IMR-90 (cell line): ENCODE data around the gene USP35. TPM values are rescaled to one million over a fixed set of nuclear protein-coding genes. Genes with fewer than 3 reads are reported as not detected.

Experiments
- ATAC-seq: fragments of 200-7000 bp; cut with Tn5 transposase; 2 replicates; pipeline ENCODE4 v1.9.1; 2020; ENCODE audit warnings: low read depth, mild to moderate bottlenecking, moderate library complexity
- BruUV-seq: library from RNA; stranded (reverse); fragments of 400-500 nt; replicated peaks from 2 replicates; lab custom pipeline; 2021; lab: Mats Ljungman, UMichigan
- CTCF ChIA-PET: fragments of 300-600 bp; formaldehyde crosslinking; extraction: SDS; loops from one replicate; lab custom pipeline; 2021; ENCODE audit warnings: antibody characterized with exemption; lab: Yijun Ruan, JAX
- POLR2A ChIA-PET: fragments of 300-600 bp; sonication (Branson Sonifier 250); formaldehyde crosslinking; loops from one replicate; lab custom pipeline; 2022; ENCODE audit warnings: antibody characterized with exemption; ENCODE audit not compliant: unreplicated experiment; lab: Charles Lee
- DNase-seq: peaks from one replicate; pipeline ENCODE4 v3.0.0; 2013
- H2AFZ ChIP-seq: replicated peaks from 2 replicates; pipeline ENCODE3; 2013; ENCODE audit warnings: low read length, mild to moderate bottlenecking; ENCODE audit not compliant: poor library complexity
- H2AK5ac ChIP-seq: 2 replicates; pipeline ENCODE4 v1.6.1; 2013; ENCODE audit warnings: low read depth, low read length, inconsistent platforms
- H2AK9ac ChIP-seq: replicated peaks from 2 replicates; pipeline ENCODE3; 2013; ENCODE audit warnings: mild to moderate bottlenecking, low read depth, low read length, moderate library complexity; ENCODE audit not compliant: poor library complexity
- H2BK120ac ChIP-seq: 2 replicates; pipeline ENCODE4 v1.6.1; 2013; ENCODE audit warnings: low read depth, low read length, inconsistent platforms
- H2BK15ac ChIP-seq: 3 replicates; pipeline ENCODE4 v1.6.1; 2013; ENCODE audit warnings: low read depth, low read length, inconsistent platforms
- H2BK20ac ChIP-seq: 2 replicates; pipeline ENCODE4 v1.6.1; 2013; ENCODE audit warnings: low read depth, mild to moderate bottlenecking, inconsistent platforms, low read length, moderate library complexity
- H2BK5ac ChIP-seq: 2 replicates; pipeline ENCODE4 v1.6.1; 2013; ENCODE audit warnings: mild to moderate bottlenecking, low read depth, low read length, inconsistent platforms; ENCODE audit not compliant: poor library complexity, severe bottlenecking
- H3K14ac ChIP-seq: replicated peaks from 2 replicates; pipeline ENCODE4 v1.6.1; 2013; ENCODE audit warnings: low read depth, low read length, inconsistent platforms
- H3K18ac ChIP-seq: 2 replicates; pipeline ENCODE4 v1.6.1; 2013; ENCODE audit warnings: low read depth, low read length, control low read depth
- H3K23ac ChIP-seq: 2 replicates; pipeline ENCODE4 v1.6.1; 2013; ENCODE audit warnings: low read depth, low read length, inconsistent platforms
- H3K27ac ChIP-seq: 2 replicates; pipeline ENCODE4 v1.5.1; 2013; ENCODE audit warnings: mild to moderate bottlenecking, control low read depth, low read length; ENCODE audit not compliant: insufficient read depth
- H3K27me3 ChIP-seq: 2 replicates; pipeline ENCODE4 v1.6.1; 2013; ENCODE audit warnings: low read length; ENCODE audit not compliant: control insufficient read depth, insufficient read depth
- H3K36me3 ChIP-seq: 2 replicates; pipeline ENCODE4 v1.6.1; 2013; ENCODE audit warnings: low read length, mixed read lengths; ENCODE audit not compliant: control insufficient read depth, insufficient read depth
- H3K4ac ChIP-seq: 2 replicates; pipeline ENCODE4 v1.6.1; 2013; ENCODE audit warnings: low read depth, low read length, inconsistent platforms
- H3K4me1 ChIP-seq: 2 replicates; pipeline ENCODE4 v1.6.1; 2013; ENCODE audit warnings: low read length, mixed read lengths; ENCODE audit not compliant: control insufficient read depth, insufficient read depth
- H3K4me2 ChIP-seq: 2 replicates; pipeline ENCODE4 v1.6.1; 2013; ENCODE audit warnings: low read depth, mild to moderate bottlenecking, control low read depth, low read length, moderate library complexity
- H3K4me3 ChIP-seq: 2 replicates; pipeline ENCODE4 v1.5.1; 2013; ENCODE audit warnings: low read depth, mild to moderate bottlenecking, control low read depth, low read length, moderate library complexity; ENCODE audit not compliant: insufficient read depth
- H3K56ac ChIP-seq: 2 replicates; pipeline ENCODE4 v1.6.1; 2013; ENCODE audit warnings: low read length, inconsistent platforms; ENCODE audit not compliant: insufficient read depth; ENCODE audit errors: extremely low read depth
- H3K79me1 ChIP-seq, 2 experiments: 2 replicates each; pipeline ENCODE4 v1.6.1; 2013; ENCODE audit warnings: low read length in 2 of 2, inconsistent platforms in 1 of 2, low read depth in 1 of 2
- H3K9ac ChIP-seq: 2 replicates; pipeline ENCODE4 v1.6.1; 2013; ENCODE audit warnings: low read depth, low read length, control low read depth
- H3K9me1 ChIP-seq: 2 replicates; pipeline ENCODE4 v1.6.1; 2013; ENCODE audit warnings: low read length, inconsistent platforms; ENCODE audit not compliant: insufficient read depth
- H3K9me3 ChIP-seq: 2 replicates; pipeline ENCODE4 v1.6.1; 2013; ENCODE audit warnings: low read length; ENCODE audit not compliant: control insufficient read depth, insufficient read depth
- H4K20me1 ChIP-seq: 2 replicates; pipeline ENCODE4 v1.6.1; 2013; ENCODE audit warnings: low read length, inconsistent platforms; ENCODE audit not compliant: insufficient read depth
- H4K5ac ChIP-seq: 2 replicates; pipeline ENCODE4 v1.6.1; 2013; ENCODE audit warnings: mild to moderate bottlenecking, low read depth, low read length, control low read depth
- H4K8ac ChIP-seq, 2 experiments: 2 replicates each; pipeline ENCODE4 v1.6.1; 2013; ENCODE audit warnings: low read depth in 2 of 2, low read length in 2 of 2, control low read depth in 1 of 2, inconsistent platforms in 1 of 2
- H4K91ac ChIP-seq: 2 replicates; pipeline ENCODE4 v1.6.1; 2013; ENCODE audit warnings: low read depth, low read length, inconsistent platforms; ENCODE audit not compliant: insufficient read depth
- BHLHE40 ChIP-seq: fragments of 150-350 bp; IDR thresholded peaks from 2 replicates; pipeline ENCODE4 v1.6.1; 2016; ENCODE audit warnings: mild to moderate bottlenecking, low read depth, low read length
- CEBPB ChIP-seq: IDR thresholded peaks from 2 replicates; pipeline ENCODE4 v1.6.1; 2012; ENCODE audit warnings: low read depth, low read length, improper control_type of control experiment
- CHD1 ChIP-seq: IDR thresholded peaks from 2 replicates; pipeline ENCODE4 v1.6.1; 2012; ENCODE audit warnings: low read depth, low read length, improper control_type of control experiment
- CTCF ChIP-seq: conservative IDR thresholded peaks from 2 replicates; pipeline ENCODE4 v1.5.1; 2012; ENCODE audit warnings: mild to moderate bottlenecking, low read depth, low read length, improper control_type of control experiment
- ELK1 ChIP-seq: fragments of 150-350 bp; IDR thresholded peaks from 2 replicates; pipeline ENCODE4 v1.6.1; 2016; ENCODE audit warnings: low read depth, mild to moderate bottlenecking, low read length, moderate library complexity, borderline replicate concordance
- FOS ChIP-seq: fragments of 150-350 bp; IDR thresholded peaks from 2 replicates; pipeline ENCODE4 v1.6.1; 2016; ENCODE audit warnings: low read depth, low read length
- MAFK ChIP-seq: IDR thresholded peaks from 2 replicates; pipeline ENCODE4 v1.6.1; 2012; ENCODE audit warnings: low read depth, low read length, improper control_type of control experiment
- MAZ ChIP-seq: IDR thresholded peaks from 2 replicates; pipeline ENCODE4 v1.6.1; 2012; ENCODE audit warnings: low read depth, mild to moderate bottlenecking, low read length, improper control_type of control experiment, moderate library complexity, borderline replicate concordance
- MXI1 ChIP-seq: IDR thresholded peaks from 2 replicates; pipeline ENCODE4 v1.6.1; 2012; ENCODE audit warnings: low read depth, mild to moderate bottlenecking, low read length, moderate library complexity, borderline replicate concordance
- NFE2L2 ChIP-seq: fragments of 150-350 bp; IDR thresholded peaks from 2 replicates; pipeline ENCODE4 v1.6.1; 2016; ENCODE audit warnings: low read depth, mild to moderate bottlenecking, low read length
- POLR2A ChIP-seq: IDR thresholded peaks from 2 replicates; pipeline ENCODE4 v1.6.1; 2012; ENCODE audit warnings: mild to moderate bottlenecking, low read depth, low read length
- RAD21 ChIP-seq: IDR thresholded peaks from 2 replicates; pipeline ENCODE4 v1.6.1; 2012; ENCODE audit warnings: low read length, improper control_type of control experiment
- RCOR1 ChIP-seq: IDR thresholded peaks from 2 replicates; pipeline ENCODE4 v1.6.1; 2012; ENCODE audit warnings: mild to moderate bottlenecking, low read length, improper control_type of control experiment; ENCODE audit not compliant: insufficient replicate concordance
- RFX5 ChIP-seq: IDR thresholded peaks from 2 replicates; pipeline ENCODE4 v1.8.0; 2012; ENCODE audit warnings: low read depth, mild to moderate bottlenecking, low read length, moderate library complexity
- SMC3 ChIP-seq: fragments of 150-350 bp; IDR thresholded peaks from 2 replicates; pipeline ENCODE4 v1.6.1; 2016; ENCODE audit warnings: low read depth, mild to moderate bottlenecking, antibody characterized with exemption, low read length, moderate library complexity
- USF2 ChIP-seq: fragments of 150-350 bp; IDR thresholded peaks from 2 replicates; pipeline ENCODE4 v1.6.1; 2017; ENCODE audit warnings: mild to moderate bottlenecking, antibody characterized with exemption, low read length, low read depth
- WGBS, 2 experiments: methylation state at CpG; one replicate each; pipeline versions ENCODE4 v1.1.5 to v1.1.7; 2013; ENCODE audit warnings: missing lambda C conversion rate in 2 of 2; ENCODE audit not compliant: insufficient read length in 1 of 2; ENCODE audit errors: extremely low coverage in 2 of 2; 5-methylcytosine and 5-hydroxymethylcytosine counted together
- dilution Hi-C: fragments of 300-500 bp; cut with HindIII; formaldehyde crosslinking; loops from one replicate; pipeline ENCODE4 v1.14.3; 2018; ENCODE audit warnings: low sequenced_read_pairs; ENCODE audit not compliant: unreplicated experiment
- in situ Hi-C: fragments of 300-500 bp; cut with MboI; formaldehyde crosslinking; loops from 3 replicates; pipeline ENCODE4 v1.14.3; 2019; ENCODE audit warnings: low sequenced_read_pairs, inconsistent platforms, mixed read lengths
- intact Hi-C: fragments of 100-400 bp; cut with micrococcal nuclease; formaldehyde crosslinking; loops from 2 replicates; pipeline ENCODE4 v1.10.0; 2022
- polyA plus RNA-seq, 3 experiments: library from polyadenylated mRNA; depleted of rRNA; stranded (reverse); fragments of >200 nt; gene quantifications; 2 replicates each; pipeline ENCODE4 v1.2.3, GENCODE V29; 2012; ENCODE audit warnings: low replicate concordance in 1 of 3
- total RNA-seq: library from RNA; depleted of rRNA; stranded (reverse); fragments of >200 nt; gene quantifications from 2 replicates; pipeline ENCODE4 v1.2.3, GENCODE V29; 2012

The USP35 gene
- total and polyA plus RNA-seq, 2 of the 4 experiments (the other 2 are of a cell fraction) = 2.7 to 11.3 TPM

GRCh38 chr11:78201096-78201818, 12.5 kb downstream of the USP35 start:
- no peak overlapping the region for H3K14ac ChIP-seq
- no peak overlapping the region for H2BK20ac ChIP-seq
- H2BK15ac ChIP-seq = no peak overlapping the region
- no peak overlapping the region for H3K4ac ChIP-seq
- dilution Hi-C loops = no loop called here
- H3K18ac ChIP-seq = no peak overlapping the region
- no peak overlapping the region for H3K9ac ChIP-seq
- H3K79me1 ChIP-seq = peaks cover 16 to 45% of the 10 kb centered on the region in 2 experiments
- peaks cover 21% of the 10 kb centered on the region for H4K20me1 ChIP-seq
- in situ Hi-C loops = no loop called here
- H4K91ac ChIP-seq = no peak overlapping the region
- TF ChIP-seq NFE2L2 (no peak), USF2 (no peak), MAFK (no peak), BHLHE40 (no peak), MXI1 (no peak), CEBPB (no peak), FOS (no peak), SMC3 (no peak), RAD21 (no peak), RFX5 (no peak), CHD1 (no peak), POLR2A (no peak), ELK1 (no peak), CTCF (no peak), MAZ (no peak), RCOR1 (no peak)
- no peak overlapping the region for H3K4me2 ChIP-seq
- 77% methylated on average over 5 of the region's 9 CpGs; no CpG with 5 or more reads in 1 of the 2 experiments for WGBS, 2 experiments
- no peak overlapping the region for H3K56ac ChIP-seq
- H3K9me1 ChIP-seq = no peaks in the 10 kb centered on the region; the same call in none of the 2 replicates
- no TSS peak for BruUV-seq
- no peak overlapping the region for H2AFZ ChIP-seq
- no peak overlapping the region for H2AK9ac ChIP-seq
- no peak overlapping the region for H3K4me3 ChIP-seq
- ChIA-PET POLR2A (no interaction called here), CTCF (no interaction called here)
- H3K27ac ChIP-seq = no peak overlapping the region
- H3K9me3 ChIP-seq = no peaks in the 10 kb centered on the region
- H3K27me3 ChIP-seq = no peaks in the 10 kb centered on the region
- no peak overlapping the region for H4K8ac ChIP-seq
- no peak overlapping the region for H2BK5ac ChIP-seq
- H3K4me1 ChIP-seq = no peaks in the 10 kb centered on the region
- H4K5ac ChIP-seq = no peak overlapping the region
- no peak overlapping the region for H2AK5ac ChIP-seq
- no peak for ATAC-seq
- H3K36me3 ChIP-seq = peaks cover 52% of the 10 kb centered on the region
- intact Hi-C loops = no loop called here
- DNase-seq = no peak
- H3K23ac ChIP-seq = no peak overlapping the region
- H2BK120ac ChIP-seq = no peak overlapping the region
